ENCODE measurements around the gene FOXL3. TPM values are rescaled to one million over a fixed set of nuclear protein-coding genes. Genes with fewer than 3 reads are reported as not detected.

The FOXL3 gene
- total RNA-seq, 1 experiment from 2014 or later, result not detected

DNA sequence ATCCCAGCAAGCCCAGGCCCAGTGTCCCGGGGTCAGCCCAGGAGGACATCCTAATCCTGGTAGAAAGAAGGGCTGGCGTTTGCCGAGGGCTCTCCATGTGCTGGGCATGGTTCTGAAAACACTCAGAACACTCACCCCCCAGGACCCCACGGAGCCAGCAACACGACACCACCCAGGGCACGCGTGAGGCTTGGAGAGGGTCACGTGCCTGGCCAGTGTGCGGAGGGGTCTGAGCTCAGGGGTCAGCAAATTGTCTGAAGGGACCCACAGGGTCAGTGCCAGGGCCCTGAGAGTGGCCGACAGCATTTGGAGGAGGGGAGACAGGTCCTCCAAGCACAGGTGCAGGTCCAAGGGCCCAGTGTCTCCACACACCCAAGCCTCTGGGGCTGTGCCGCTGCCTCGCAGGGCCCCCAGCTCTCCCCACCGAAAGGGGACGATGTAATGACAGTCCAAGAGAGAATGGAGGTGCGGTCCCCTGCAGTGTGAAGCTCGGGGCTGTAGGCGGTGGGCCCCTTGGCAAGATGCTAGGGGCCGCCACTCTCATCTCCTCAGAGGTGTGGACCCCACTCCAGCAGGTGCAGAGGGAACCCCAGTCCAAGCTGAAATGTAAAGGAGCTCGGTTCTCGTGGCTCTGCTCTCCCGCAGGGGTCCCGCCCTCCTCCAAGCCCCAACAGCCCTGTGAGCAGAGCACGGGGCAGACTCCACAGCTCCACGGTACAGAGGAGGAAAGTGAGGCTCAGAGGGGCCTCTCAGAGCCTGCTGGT, 7.8 kb downstream of the FOXL3 start:
- DNase-seq (ENCODE audit: low spot score), result no peak
- in situ Hi-C loops (cut with HindIII; ENCODE audit: low sequenced_read_pairs), result no loop called here

DNA sequence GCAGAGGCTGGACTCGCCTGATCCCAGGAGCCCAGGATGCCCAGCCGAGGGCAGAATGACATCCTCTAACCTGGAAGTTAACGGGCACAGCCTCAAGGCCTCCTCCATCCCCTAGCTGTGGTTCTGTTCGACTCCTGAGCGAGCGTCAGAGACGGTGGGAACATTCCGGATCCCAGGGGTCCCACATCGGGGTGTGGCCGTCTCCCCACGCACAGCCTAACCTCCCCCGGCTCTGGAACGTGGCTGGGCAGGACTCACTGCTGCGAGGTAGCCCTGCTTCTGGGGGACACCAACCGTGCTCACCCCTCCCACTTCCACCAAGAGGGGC, 8.4 kb downstream of the FOXL3 start:
- no peak for DNase-seq (ENCODE audit: low spot score)
- in situ Hi-C loops (cut with HindIII; ENCODE audit: low sequenced_read_pairs), result no loop called here

DNA sequence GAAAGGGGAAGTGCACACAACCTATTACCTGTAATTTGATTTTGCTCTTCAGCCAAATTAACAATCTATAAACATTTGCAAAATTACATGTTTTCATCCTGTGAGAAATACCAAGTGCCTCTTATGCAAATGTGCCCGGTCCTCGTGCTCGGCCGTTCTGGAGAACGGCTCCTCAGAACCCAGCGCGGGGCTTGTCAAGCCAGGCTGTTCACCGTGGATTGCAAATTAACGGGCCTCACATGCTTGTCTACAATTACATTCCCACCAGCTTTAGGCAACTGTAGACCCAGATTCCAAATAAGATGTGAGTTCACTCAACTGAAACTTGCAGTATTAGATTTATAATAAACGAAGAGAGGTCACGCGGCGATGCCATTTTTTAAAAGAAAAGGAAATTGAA, 8.8 kb downstream of the FOXL3 start:
- in situ Hi-C loops (cut with HindIII; ENCODE audit: low sequenced_read_pairs), result no loop called here
- DNase-seq (ENCODE audit: low spot score), result no peak

DNA sequence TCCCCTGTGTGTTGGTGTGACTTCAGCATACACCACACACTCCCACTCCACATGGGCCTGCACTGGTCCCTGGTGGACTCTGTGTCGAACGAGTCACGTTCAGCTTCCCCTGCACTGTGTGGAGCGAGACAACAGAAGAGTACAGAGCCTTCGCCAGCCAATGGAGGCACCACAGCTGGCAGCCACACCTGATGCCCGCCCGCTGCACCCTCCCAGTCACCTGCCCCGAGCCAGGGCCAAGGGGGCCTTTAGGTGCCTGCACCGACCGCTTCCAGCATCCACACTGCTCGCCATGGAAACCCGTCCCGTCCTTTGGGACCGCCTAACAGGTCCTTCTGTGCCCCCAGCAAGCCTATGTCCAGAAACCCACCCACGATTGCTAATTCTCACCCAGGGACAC, 9.2 kb downstream of the FOXL3 start:
- in situ Hi-C loops (cut with HindIII; ENCODE audit: low sequenced_read_pairs), result no loop called here
- no peak for DNase-seq (ENCODE audit: low spot score)

DNA sequence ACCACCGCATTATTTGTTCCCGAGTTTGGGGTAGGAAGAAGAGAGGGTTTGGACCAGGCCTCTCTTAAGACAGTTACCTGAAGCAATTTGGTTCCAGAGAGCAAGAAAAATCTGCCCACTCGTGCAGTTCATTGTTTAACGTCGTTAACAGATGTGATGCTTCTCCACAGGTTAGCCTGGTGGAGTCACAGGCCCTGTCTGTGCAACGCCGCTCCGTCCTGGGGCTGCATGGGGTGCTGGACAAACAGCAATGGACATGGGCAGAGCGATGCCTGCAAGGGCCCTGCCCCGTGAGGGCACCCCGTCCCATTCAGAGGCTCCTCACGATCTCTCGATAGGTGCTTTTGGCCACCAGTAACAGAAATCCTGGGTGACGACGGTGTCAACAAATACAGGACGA, 9.7 kb downstream of the FOXL3 start:
- in situ Hi-C loops (cut with HindIII; ENCODE audit: low sequenced_read_pairs), result no loop called here

DNA sequence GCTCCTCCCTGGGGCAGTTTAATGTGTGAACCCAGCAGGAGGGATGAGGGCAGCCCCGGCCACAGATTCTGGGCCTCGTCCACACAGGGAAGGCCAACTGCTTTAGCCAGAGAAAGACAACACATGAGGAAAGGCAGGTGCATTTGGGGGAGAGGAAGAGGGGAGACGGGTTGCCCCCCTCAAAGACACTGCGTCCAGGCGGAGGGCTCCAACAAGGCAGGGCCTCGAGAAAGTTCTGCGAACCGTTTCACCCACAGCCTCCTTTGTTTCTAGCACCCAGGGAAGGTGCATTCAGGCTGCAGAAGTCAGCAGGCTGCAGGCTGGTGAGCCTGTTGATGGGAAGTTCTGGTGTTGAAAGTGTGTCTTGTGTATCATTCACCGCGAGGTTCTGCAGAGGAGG, 10.1 kb downstream of the FOXL3 start:
- in situ Hi-C loops (cut with HindIII; ENCODE audit: low sequenced_read_pairs), result no loop called here
- DNase-seq (ENCODE audit: low spot score), result no peak

More for the DNA sequence above, 9.7 kb downstream of the FOXL3 start:
- no peak for DNase-seq (ENCODE audit: low spot score)

DNA sequence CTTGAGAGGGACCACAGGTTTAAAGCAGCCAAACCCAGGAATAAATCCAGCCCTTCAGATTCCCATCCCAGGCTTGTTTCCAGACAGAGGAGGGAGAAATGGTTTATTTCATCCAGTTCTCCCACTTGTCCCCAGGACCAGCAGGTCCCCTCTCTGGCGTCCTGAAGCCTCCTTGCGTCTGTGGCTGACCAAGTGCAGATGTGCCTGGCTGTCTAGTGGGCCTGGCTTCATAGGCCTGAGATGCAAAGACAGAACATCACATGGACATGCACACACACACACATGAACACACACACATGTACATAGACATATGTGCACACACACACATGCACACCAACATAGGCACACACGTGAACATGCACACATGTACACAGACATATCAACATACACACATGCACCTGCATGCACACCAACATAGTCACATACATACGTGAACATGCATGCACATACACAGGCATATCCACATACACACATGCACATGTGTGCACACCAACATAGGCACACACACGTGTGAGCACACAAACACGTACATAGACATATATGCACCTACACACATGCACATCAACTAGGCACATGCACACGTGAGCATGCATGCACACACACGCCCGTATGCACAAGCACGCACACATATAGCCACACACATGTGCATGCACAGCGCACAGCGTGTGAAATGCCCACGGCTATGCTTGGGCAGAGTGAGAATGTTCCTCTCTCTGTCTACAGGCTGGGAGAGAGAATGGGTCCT, 10.7 kb downstream of the FOXL3 start:
- in situ Hi-C loops (cut with HindIII; ENCODE audit: low sequenced_read_pairs), result no loop called here
- DNase-seq (ENCODE audit: low spot score), result no peak

DNA sequence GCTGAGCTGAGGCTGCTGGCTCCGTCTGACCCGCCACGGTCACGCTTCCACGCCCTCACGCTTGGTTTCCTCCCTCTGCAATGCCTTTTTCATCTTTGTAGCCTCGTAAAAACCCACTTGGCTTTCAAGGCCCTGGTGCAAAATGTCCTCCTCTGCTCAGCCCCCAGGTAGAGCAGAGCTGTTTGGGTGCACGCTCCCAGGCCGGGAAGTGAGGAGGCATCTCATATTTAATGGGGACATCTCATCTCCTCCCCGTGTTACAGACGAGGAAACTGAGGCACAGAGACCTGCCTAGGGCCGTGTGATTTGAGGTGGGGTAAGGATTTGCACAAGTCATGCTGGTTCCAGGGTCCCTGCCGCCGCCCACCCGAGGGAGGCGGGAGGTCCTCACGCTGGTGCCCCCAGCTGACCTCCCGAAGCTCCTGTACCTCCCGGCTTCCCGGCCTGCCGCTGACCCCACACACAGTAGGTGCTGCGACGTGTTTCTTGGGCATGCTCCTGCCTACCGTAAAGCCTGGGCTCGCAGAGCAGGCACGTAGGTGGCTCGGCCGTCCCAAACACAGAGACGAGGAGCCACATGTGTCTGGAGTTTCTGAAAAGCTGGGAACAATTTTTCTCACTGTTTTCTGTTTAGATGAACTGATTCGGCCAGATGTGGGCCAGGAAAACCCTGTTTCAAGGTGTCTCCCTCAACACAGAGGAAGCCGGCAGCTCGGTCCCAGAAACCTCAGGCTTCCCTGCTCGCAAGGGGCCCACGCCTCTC, 11.5 kb downstream of the FOXL3 start:
- no peak for DNase-seq (ENCODE audit: low spot score)
- in situ Hi-C loops (cut with HindIII; ENCODE audit: low sequenced_read_pairs), result no loop called here

DNA sequence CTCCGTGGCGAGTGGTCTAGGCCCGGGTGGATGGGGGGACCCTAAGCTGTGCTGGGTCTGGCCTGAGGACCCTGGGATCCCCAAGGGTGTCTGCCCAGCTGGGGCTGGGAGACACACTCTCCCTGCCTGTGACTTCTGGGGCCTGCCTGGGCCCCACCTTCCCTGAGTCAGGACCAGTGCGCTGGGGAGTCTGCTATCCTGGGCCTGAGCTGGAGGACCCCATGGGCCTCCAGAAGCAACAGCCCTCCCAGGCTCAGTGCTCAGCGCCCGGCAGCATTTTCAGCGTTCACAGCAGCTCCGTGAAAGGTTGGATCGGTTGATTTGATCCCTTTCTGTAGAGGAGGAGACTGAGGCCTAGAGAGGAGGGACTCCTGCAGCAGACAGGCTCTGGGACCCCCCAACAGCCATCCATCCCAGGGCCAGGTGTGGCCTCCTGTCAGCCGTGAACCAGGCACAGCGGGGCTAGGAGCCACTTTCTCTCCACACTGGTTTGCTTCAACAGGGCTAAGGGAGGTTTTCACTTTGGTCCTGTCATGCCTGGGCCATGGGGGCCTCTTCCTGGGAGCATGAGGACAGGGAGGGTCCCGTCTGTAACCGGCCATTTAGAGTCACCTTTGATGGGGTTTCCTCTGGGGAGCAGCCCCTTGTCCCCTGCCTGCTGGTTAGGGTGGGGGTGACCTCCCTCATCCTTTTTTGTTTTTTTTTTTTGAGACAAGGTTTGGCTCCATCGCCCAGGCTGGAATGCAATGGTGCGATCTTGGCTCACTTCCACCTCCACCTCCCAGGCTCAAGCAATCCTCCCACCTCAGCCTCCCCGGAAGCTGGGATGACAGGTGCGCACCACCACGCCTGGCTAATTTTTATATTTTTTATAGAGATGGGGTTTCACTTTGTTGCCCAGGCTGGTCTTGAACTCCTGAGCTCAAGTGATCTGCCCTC, 12.4 kb downstream of the FOXL3 start:
- no peak for DNase-seq (ENCODE audit: low spot score)

DNA sequence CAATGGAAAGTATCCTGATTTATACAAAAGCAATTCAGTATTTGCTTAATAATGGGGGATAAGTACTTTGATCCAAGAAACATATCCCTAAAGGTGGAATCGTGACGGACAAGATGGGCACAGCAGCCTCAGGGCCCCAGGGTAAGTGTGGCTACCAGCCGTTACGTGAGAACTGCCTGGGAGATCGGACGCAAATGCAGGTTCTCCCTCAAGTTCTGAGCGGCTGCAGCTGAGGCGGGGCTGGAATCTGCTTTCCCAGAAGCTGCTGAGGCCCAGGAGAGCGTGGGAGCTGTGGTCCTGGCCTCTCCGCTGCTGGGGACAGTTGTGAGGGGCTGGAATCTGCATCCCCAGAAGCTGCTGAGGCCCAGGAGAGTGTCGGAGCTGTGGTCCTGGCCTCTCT, 13.5 kb downstream of the FOXL3 start:
- no peak for DNase-seq (ENCODE audit: low spot score)
- in situ Hi-C loops (cut with HindIII; ENCODE audit: low sequenced_read_pairs), result no loop called here

More for the DNA sequence above, 12.4 kb downstream of the FOXL3 start:
- in situ Hi-C loops (cut with HindIII; ENCODE audit: low sequenced_read_pairs), result no loop called here

DNA sequence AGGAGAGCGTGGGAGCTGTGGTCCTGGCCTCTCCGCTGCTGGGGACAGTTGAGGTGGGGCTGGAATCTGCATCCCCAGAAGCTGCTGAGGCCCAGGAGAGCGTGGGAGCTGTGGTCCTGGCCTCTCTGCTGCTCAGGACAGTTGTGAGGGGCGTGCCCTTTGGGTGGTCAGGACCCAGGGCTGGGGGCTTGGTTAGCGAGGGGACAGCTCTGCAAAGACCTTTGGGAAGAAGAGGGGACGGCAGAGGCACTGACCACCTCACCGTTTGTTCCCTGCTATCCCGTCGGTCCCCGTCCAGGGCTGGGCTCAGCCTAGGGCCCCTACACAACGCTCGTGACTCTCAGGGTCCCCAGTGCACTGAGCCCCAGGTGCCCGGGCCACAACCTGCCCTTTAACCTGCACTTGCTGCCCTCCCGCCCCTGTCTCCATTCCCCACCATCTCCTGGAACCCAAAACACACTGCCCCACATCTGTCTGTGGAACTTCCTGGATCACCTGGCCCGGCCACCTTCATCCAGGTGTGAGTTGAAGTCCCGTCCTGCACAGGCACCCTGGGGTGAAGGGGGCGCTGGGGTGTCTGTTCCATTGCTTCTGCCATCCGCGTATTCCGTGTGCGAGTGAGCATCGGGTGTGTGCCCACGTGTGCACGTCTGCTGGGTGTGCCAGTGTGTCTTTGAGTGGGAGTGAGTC, 14.1 kb downstream of the FOXL3 start:
- in situ Hi-C loops (cut with HindIII; ENCODE audit: low sequenced_read_pairs), result no loop called here
- DNase-seq (ENCODE audit: low spot score), result no peak

DNA sequence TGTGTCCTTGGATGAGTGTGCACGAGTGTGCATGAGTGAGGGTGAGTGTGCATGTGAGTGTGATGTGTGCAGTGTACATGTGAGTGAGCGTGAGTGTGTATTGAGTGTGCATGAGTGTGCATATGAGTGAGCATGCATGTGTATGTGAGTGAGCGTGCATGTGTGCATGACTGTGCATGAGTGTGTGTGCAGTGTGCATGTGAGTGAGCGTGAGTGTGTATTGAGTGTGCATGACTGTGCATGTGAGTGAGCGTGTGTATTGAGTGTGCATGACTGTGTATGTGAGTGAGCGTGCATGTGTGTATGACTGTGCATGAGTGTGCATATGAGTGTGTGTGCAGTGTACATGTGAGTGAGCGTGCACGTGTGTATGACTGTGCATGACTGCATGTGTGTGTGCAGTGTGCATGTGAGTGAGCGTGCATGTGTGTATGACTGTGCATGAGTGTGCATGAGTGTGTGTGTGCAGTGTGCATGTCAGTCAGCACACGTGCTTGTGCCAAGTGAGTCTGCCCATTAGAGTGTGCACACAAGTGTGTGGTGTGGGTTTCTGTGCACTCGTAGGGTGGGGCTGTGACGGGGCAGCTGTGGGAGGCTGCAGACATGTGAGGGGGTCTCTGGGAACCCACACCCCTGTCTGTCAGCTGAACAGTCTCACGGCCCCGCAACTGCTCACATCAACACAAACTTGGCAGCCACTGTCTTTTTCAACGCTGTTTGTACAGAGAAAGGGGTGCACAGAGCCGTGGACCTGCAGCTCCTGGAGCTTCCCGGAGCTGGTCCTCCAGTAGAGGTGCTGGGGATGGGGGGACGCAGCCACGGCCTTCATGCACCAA, 14.8 kb downstream of the FOXL3 start:
- in situ Hi-C loops (cut with HindIII; ENCODE audit: low sequenced_read_pairs), result no loop called here
- DNase-seq (ENCODE audit: low spot score), result no peak

DNA sequence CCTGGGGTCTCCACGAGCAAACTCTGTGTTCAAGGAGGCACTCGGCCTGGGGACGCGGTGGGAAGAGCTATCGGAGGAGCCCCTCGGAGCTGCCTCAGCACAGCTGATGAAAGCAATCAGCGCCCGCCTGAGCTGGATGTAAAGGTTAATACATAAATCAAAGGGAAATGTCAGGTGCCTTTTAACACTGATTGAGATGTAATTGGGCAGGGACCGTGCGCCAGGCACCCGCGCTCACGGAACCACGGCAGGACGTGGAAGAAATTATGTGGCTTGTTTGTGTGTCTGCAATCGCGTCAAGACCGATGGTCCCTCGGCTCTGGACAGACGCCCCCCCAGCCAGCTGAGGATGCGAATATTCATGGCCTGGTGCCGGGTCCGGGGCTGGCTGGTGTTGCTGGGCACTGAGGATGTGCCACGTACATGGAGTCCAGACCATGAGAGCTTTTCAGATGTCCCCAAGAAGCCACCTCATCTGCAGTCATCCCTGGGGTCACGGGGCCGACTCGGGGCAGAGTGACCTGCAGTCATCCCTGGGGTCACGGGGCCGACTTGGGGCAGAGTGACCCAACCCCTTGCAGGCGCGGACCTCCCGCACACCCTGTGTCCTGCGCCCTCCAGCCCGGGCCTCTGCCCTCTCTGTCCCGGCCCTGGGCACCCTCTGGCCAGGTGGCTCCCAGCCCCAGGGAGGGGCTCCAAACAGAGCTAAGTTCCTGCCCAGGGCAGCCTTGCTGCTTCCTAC, 15.6 kb downstream of the FOXL3 start:
- in situ Hi-C loops (cut with HindIII; ENCODE audit: low sequenced_read_pairs), result no loop called here
- no peak for DNase-seq (ENCODE audit: low spot score)

DNA sequence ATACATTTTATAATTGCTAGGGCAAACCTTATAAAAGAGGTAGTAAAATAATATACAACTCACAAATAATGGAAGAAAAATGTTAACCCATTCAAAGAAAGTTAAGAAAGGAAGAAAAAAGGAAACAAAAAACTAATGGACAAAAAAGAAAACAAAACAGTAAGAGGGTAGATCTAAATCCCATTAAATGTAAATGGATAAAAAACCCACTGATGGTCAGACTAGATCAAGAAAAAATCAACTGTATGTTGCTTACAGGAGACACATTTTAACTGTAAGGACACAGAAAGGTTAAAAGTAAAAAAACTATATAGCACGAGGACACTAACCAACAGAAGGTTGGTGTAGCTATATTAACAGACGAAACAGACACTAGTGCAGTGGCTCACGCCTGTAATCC, 18.0 kb downstream of the FOXL3 start:
- in situ Hi-C loops (cut with HindIII; ENCODE audit: low sequenced_read_pairs), result no loop called here
- no peak for DNase-seq (ENCODE audit: low spot score)

DNA sequence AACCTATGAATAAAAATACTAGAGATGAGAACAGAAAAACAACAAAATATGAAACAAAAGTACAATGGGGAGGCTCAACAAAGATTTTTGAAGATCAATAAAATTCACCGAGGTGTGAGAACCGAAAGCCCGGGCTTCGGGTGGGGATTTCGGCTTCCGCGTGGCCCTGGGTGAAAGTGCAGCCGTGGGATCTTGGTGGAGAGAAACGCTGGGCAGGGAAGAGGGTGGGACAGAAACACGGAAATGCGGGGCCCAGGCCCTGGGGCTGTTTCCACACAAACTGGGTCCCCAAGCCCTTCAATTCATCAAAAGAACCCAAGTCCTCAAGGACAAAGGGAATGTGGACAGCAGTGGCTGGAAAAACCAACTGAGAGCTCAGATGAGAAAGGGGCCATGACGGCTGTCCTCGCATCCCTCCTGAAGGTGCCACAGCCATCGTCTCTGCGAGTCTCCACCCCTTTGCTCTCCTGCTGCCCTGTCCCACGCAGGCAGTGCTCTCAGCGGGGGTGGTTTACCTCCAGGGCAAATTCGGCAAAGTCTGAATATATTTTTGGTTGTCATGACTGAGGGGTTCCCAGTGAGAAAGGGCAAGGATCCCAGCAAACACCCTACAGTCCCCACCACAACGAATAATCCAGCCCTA, 19.7 kb downstream of the FOXL3 start:
- no peak for DNase-seq (ENCODE audit: low spot score)
- in situ Hi-C loops (cut with HindIII; ENCODE audit: low sequenced_read_pairs), result no loop called here

DNA sequence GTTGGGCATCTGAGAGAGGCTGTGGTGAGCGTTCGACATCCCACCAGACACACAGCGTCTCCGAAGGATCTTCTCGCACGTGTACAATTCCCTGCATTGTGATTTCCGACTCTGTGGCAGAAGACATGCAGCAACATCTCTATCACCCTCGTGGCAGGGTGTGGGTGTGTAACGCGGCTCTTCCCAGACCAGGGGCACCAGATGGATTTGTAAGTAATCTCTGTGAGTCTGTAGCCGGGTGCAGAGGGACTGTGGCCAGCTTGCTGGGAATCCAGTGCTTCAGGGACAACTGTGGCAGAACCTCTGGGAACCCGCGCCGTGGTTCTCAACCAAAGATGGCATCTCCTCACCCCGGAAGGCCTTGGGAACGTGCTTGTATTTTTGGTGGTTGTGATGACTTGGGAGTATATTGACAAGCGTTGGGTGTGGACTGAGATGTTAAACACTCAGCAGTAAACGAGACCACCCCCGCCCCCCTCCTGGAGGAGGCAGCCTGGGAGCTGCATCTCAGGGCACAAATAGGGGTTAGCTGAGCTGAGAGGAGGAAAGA, 21.2 kb downstream of the FOXL3 start:
- in situ Hi-C loops (cut with HindIII; ENCODE audit: low sequenced_read_pairs), result no loop called here
- no peak for DNase-seq (ENCODE audit: low spot score)

All from G401 (cell line).